Heart right ventricle (tissue), 16 donors: ENCODE results near the gene TENT5C. TPM values are rescaled to one million over a fixed set of nuclear protein-coding genes. Genes with fewer than 3 reads are reported as not detected.

Source experiments
- ATAC-seq, 8 donors: fragments of 200-7000 bp; cut with Tn5 transposase; one replicate each; pipeline ENCODE4 v1.9.1; 2020; ENCODE audit warnings: mild to moderate bottlenecking in 8 of 8, moderate library complexity in 8 of 8, moderate number of reproducible peaks in 1 of 8
- DNase-seq, 2 donors: peaks; one replicate each; pipeline ENCODE4 v3.0.0-alpha.2; 2020
- H3K27ac ChIP-seq, 10 donors: fragments of 200-600 bp; sonication (generic) in 2 of 10; one replicate each; pipeline versions ENCODE4 v1.5.0 to v1.8.0; 2020 to 2022; ENCODE audit warnings: mild to moderate bottlenecking in 3 of 10
- H3K27me3 ChIP-seq, 7 donors: fragments of 200-600 bp; one replicate each; pipeline ENCODE4 v1.8.0; 2021 to 2022; ENCODE audit warnings: mild to moderate bottlenecking in 2 of 7
- H3K36me3 ChIP-seq, 9 donors: fragments of 200-600 bp; sonication (generic) in 1 of 9; one replicate each; pipeline versions ENCODE4 v1.5.0 to v1.8.0; 2020 to 2022; ENCODE audit warnings: mild to moderate bottlenecking in 2 of 9
- H3K4me1 ChIP-seq, 9 donors: fragments of 200-600 bp; sonication (generic) in 1 of 9; one replicate each; pipeline versions ENCODE4 v1.5.0 to v1.8.0; 2020 to 2022; ENCODE audit warnings: mild to moderate bottlenecking in 4 of 9
- H3K4me3 ChIP-seq, 10 donors: fragments of 200-600 bp; sonication (generic) in 2 of 10; one replicate each; pipeline versions ENCODE4 v1.5.0 to v1.8.0; 2020 to 2022; ENCODE audit warnings: mild to moderate bottlenecking in 7 of 10, moderate library complexity in 2 of 10
- H3K9me3 ChIP-seq, 11 donors: fragments of 200-600 bp in 10 of 11; sonication (generic) in 2 of 11; one replicate each; pipeline versions ENCODE4 v1.5.0 to v1.8.0; 2013 to 2022; ENCODE audit warnings: mild to moderate bottlenecking in 2 of 11, control low read depth in 1 of 11, moderate library complexity in 1 of 11
- CTCF ChIP-seq, 9 donors: fragments of 200-600 bp; sonication (generic) in 2 of 9; IDR thresholded peaks; one replicate each; pipeline versions ENCODE4 v1.5.0 to v1.8.0; 2021 to 2022; ENCODE audit warnings: antibody characterized with exemption in 9 of 9, mild to moderate bottlenecking in 5 of 9, moderate library complexity in 1 of 9
- WGBS, 2 donors: extraction: QIAGEN DNeasy Blood & Tissue Kit; methylation state at CpG; one replicate each; pipeline ENCODE4 v1.1.7; 2013; ENCODE audit warnings: inconsistent platforms in 1 of 2; 5-methylcytosine and 5-hydroxymethylcytosine counted together
- intact Hi-C, 10 donors: fragments of 100-400 bp; cut with DNase I; formaldehyde crosslinking; loops; one replicate each; pipeline versions ENCODE4 v1.11.1 to v1.14.2; 2022
- polyA plus RNA-seq, 2 donors: library from polyadenylated mRNA; stranded (reverse); fragments of 200-250 nt; gene quantifications; one replicate each; pipeline ENCODE4 v1.2.3, GENCODE V29; 2013
- total RNA-seq, 10 donors: library from RNA; stranded (reverse); fragmentation: NEBNext Ultra II Directional in 3 of 10; extraction: Animal tissue kit (Norgen Biotek cat#: 25700) in 3 of 10; gene quantifications; one replicate each; pipeline versions ENCODE4 v1.2.1 to v1.2.4, GENCODE V29; 2021 to 2023
- donor health status: Arrhythmogenic right ventricular cardiomyopathy.
- donor health status: ischemic (EF 13 %, LVEDD 7.1; RV severe dilation, severe dysfunction).
- donor health status: healthy with polysubstance abuse.
- donor health status: DM: no; HTN: yes; CAD: no.
- donor health status: DM: no; HTN: no; CAD: no.
- donor health status: ischemic (EF 25% LVEDD 6.9; RV normal size, moderate dysfunction).
- donor health status: ischemic (EF 25% LVEDD 5.7; RV mildly dilated, moderate dysfunction).
- donor health status: healthy.
- donor health status: DM: yes; HTN: yes; CAD: no.
- donor health status: Ischemic cardiomyopathy.
- donor health status: ischemic (EF 35%, LVEDD 5.7; RV mildly dilated, moderate dysfunction).
- donor health status: nonischemic (EF 11% LVEDD 7.7; RV severe dilation, severe dysfunction).
- donor health status: DM: yes; HTN: yes; CAD: no.
- donor health status: PGD.
- donor health status: ischemic (EF 29% LVEDD 5.4; RV normal size, mild dysfunction).
- donor health status: nonischemic (EF 23%, LVEDD 6.1; RV moderate dilation, normal function).

TENT5C gene
- total and polyA plus RNA-seq, 12 donors = 3.1 to 23.1 (median 10.2) TPM

- ATAC-seq (no peak), DNase-seq (no peak)
- intact Hi-C loops = no loop called here
- TF ChIP-seq CTCF (IDR thresholded peaks at IDR 0.05) = no peak
- no peaks in the 10 kb centered on the region for H3K27me3 ChIP-seq
- WGBS, 2 donors = 95% methylated on average over 6 of the region's 6 CpGs
- no peaks in the 10 kb centered on the region for H3K36me3 ChIP-seq
- H3K27ac ChIP-seq = no peak overlapping the region
- no peak overlapping the region for H3K4me3 ChIP-seq
- peaks cover 0 to 6% (median 0%) of the 10 kb centered on the region in 9 donors for H3K4me1 ChIP-seq
- H3K9me3 ChIP-seq = no peaks in the 10 kb centered on the region
Observed at GRCh38 chr1:117583247-117583646, 22.6 kb upstream of the TENT5C start.

DNA sequence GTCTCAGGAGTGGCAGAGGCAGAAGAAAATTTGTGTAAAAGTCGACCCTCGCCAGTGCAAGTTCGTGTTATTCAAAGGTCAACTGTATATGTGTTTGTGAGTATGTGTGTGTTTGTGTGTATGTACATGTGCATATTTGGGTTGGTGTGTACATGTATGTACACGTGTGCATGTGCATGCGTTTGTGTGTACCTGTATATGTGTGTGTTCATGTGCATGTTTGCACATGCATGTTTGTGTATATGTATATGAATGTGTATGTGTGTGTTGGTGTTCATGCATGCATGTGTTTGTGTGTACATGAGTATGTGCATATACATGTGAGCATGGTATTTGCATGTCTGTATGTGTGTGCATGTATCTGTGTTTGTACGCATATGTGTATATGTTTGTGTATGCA lies 21.7 kb upstream of the TENT5C start:
- Histone ChIP-seq H3K27ac (no peak overlapping the region), H3K9me3 (no peaks in the 10 kb centered on the region), H3K4me3 (no peak overlapping the region), H3K36me3 (no peaks in the 10 kb centered on the region), H3K4me1 (peaks cover 0 to 6% (median 0%) of the 10 kb centered on the region in 9 donors), H3K27me3 (no peaks in the 10 kb centered on the region)
- intact Hi-C loops = no loop called here
- TF ChIP-seq CTCF (IDR thresholded peaks at IDR 0.05) = no peak
- 93 to 94% methylated on average over 6 of the region's 6 CpGs for WGBS, 2 donors
- ATAC-seq (no peak), DNase-seq (no peak)

GRCh38 chr1:117585086-117585485 lies 20.8 kb upstream of the TENT5C start:
- Histone ChIP-seq H3K4me3 (no peak overlapping the region), H3K27me3 (no peaks in the 10 kb centered on the region), H3K36me3 (no peaks in the 10 kb centered on the region), H3K9me3 (no peaks in the 10 kb centered on the region), H3K4me1 (peaks cover 0 to 6% (median 0%) of the 10 kb centered on the region in 9 donors), H3K27ac (no peak overlapping the region)
- intact Hi-C loops = no loop called here
- ATAC-seq (no peak), DNase-seq (no peak)
- TF ChIP-seq CTCF (IDR thresholded peaks at IDR 0.05) = no peak
- 86 to 91% methylated on average over 8 of the region's 8 CpGs for WGBS, 2 donors

DNA sequence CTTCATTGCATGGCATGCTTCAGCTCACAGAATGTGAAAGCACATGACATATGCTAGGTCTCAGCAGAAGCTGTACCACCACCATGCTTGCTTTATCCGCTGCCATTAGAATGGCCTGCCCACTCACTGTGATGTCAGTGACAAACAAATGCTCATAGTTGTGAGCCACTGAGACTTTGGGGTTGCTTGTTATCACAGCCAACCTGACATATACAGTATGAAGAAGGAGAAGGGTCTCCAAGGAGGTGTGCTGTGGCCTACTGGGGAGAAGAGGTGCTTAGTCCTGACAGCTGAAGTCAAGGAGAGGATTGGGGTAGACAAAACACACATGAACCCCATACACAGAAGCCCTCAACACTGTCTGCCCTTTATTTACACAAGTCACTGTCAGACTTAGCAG lies 19.5 kb upstream of the TENT5C start:
- ATAC-seq (no peak), DNase-seq (no peak)
- H3K9me3 ChIP-seq = no peaks in the 10 kb centered on the region
- WGBS, 2 donors = 91 to 97% methylated on average over 1 of the region's 1 CpG
- no peak for TF ChIP-seq CTCF (IDR thresholded peaks at IDR 0.05)
- H3K27ac ChIP-seq = no peak overlapping the region
- H3K4me3 ChIP-seq = no peak overlapping the region
- H3K27me3 ChIP-seq = no peaks in the 10 kb centered on the region
- no peaks in the 10 kb centered on the region for H3K36me3 ChIP-seq
- H3K4me1 ChIP-seq = peaks cover 0 to 6% (median 0%) of the 10 kb centered on the region in 9 donors
- intact Hi-C loops = no loop called here
